ENCODE measurements around the gene CCR9. TPM values are rescaled to one million over a fixed set of nuclear protein-coding genes. Genes with fewer than 3 reads are reported as not detected.

The CCR9 gene
- total RNA-seq, 1 donor from 2014 or later = not detected

GRCh38 chr3:45892161-45892560 lies 5.8 kb downstream of the CCR9 start:
- no peaks in the 10 kb centered on the region for H3K36me3 ChIP-seq (ENCODE audit: insufficient read depth, low read length)
- H3K27me3 Mint-ChIP-seq (ENCODE audit: low read depth, unreplicated experiment) = no peaks in the 10 kb centered on the region
- H3K4me3 Mint-ChIP-seq (ENCODE audit: unreplicated experiment) = no peak overlapping the region
- H3K4me3 ChIP-seq (ENCODE audit: insufficient read depth, low read depth, low read length) = no peak overlapping the region
- no peaks in the 10 kb centered on the region for H3K79me2 ChIP-seq (ENCODE audit: insufficient read depth, low read length)
- TF ChIP-seq EZH2 (IDR thresholded peaks at IDR 0.05; ENCODE audit: insufficient read depth, low read length) = no peak
- TF ChIP-seq CTCF (IDR thresholded peaks at IDR 0.05; ENCODE audit: insufficient read depth, low read depth, low read length) = no peak
- H3K9ac ChIP-seq (ENCODE audit: low read length) = no peak overlapping the region
- no peaks in the 10 kb centered on the region for H4K20me1 ChIP-seq (ENCODE audit: insufficient read depth, low read length)
- H3K4me2 ChIP-seq (ENCODE audit: low read length) = no peak overlapping the region
- H3K4me1 ChIP-seq (ENCODE audit: insufficient read depth, low read length) = peaks cover 5% of the 10 kb centered on the region
- H3K27me3 ChIP-seq (ENCODE audit: insufficient read depth, low read length) = no peaks in the 10 kb centered on the region
- H3K4me1 Mint-ChIP-seq (ENCODE audit: low read depth, unreplicated experiment) = peaks cover 14% of the 10 kb centered on the region
- H3K9me3 ChIP-seq (ENCODE audit: insufficient read depth, low read depth, low read length) = no peaks in the 10 kb centered on the region
- H3K27ac ChIP-seq (ENCODE audit: low read depth, low read length) = no peak overlapping the region
- H3K27ac Mint-ChIP-seq (ENCODE audit: unreplicated experiment) = no peak overlapping the region
- no peaks in the 10 kb centered on the region for H3K36me3 Mint-ChIP-seq (ENCODE audit: low read depth, unreplicated experiment)
- FAIRE-seq (no peak), DNase-seq (ENCODE audit: low read depth) (no peak)
- H3K9me3 Mint-ChIP-seq (ENCODE audit: unreplicated experiment) = no peaks in the 10 kb centered on the region
- H2AFZ ChIP-seq (ENCODE audit: low read depth, low read length) = no peak overlapping the region

- H3K4me2 ChIP-seq (ENCODE audit: low read length) = no peak overlapping the region
- FAIRE-seq = no peak
Measured at GRCh38 chr3:45894015-45894414, 7.7 kb downstream of the CCR9 start.

More at GRCh38 chr3:45894015-45894414, 7.7 kb downstream of the CCR9 start:
- H3K79me2 ChIP-seq (ENCODE audit: insufficient read depth, low read length) = no peaks in the 10 kb centered on the region
- no peaks in the 10 kb centered on the region for H4K20me1 ChIP-seq (ENCODE audit: insufficient read depth, low read length)
- DNase-seq (ENCODE audit: low read depth) = no peak
- H3K9me3 Mint-ChIP-seq (ENCODE audit: unreplicated experiment) = no peaks in the 10 kb centered on the region
- no peaks in the 10 kb centered on the region for H3K27me3 Mint-ChIP-seq (ENCODE audit: low read depth, unreplicated experiment)
- H3K36me3 Mint-ChIP-seq (ENCODE audit: low read depth, unreplicated experiment) = no peaks in the 10 kb centered on the region
- no peaks in the 10 kb centered on the region for H3K27me3 ChIP-seq (ENCODE audit: insufficient read depth, low read length)
- H3K9me3 ChIP-seq (ENCODE audit: insufficient read depth, low read depth, low read length) = no peaks in the 10 kb centered on the region
- no peak overlapping the region for H2AFZ ChIP-seq (ENCODE audit: low read depth, low read length)
- peaks cover 14% of the 10 kb centered on the region for H3K4me1 Mint-ChIP-seq (ENCODE audit: low read depth, unreplicated experiment)
- no peak overlapping the region for H3K4me3 ChIP-seq (ENCODE audit: insufficient read depth, low read depth, low read length)
- H3K9ac ChIP-seq (ENCODE audit: low read length) = no peak overlapping the region
- H3K36me3 ChIP-seq (ENCODE audit: insufficient read depth, low read length) = no peaks in the 10 kb centered on the region
- no peak overlapping the region for H3K27ac Mint-ChIP-seq (ENCODE audit: unreplicated experiment)
- H3K4me3 Mint-ChIP-seq (ENCODE audit: unreplicated experiment) = no peak overlapping the region
- peaks cover 5% of the 10 kb centered on the region for H3K4me1 ChIP-seq (ENCODE audit: insufficient read depth, low read length)
- H3K27ac ChIP-seq (ENCODE audit: low read depth, low read length) = no peak overlapping the region
- TF ChIP-seq EZH2 (IDR thresholded peaks at IDR 0.05; ENCODE audit: insufficient read depth, low read length) (no peak), CTCF (IDR thresholded peaks at IDR 0.05; ENCODE audit: insufficient read depth, low read depth, low read length) (no peak)

Data from astrocyte (in vitro differentiated cells and primary cell).